ENCODE data around the gene MEI1.

MEI1 gene

GRCh38 chr22:41821471-41822316, 122.4 kb downstream of the MEI1 start:
- no peak for DNase-seq (ENCODE audit: low spot score)
- no peak for TF ChIP-seq CTCF (IDR thresholded peaks at IDR 0.05; ENCODE audit: borderline replicate concordance, control extremely low read depth, extremely low read depth, insufficient read depth, missing control alignments)
- in situ Hi-C loops (cut with MboI; ENCODE audit: low sequenced_read_pairs, unreplicated experiment): no loop called here

DNA sequence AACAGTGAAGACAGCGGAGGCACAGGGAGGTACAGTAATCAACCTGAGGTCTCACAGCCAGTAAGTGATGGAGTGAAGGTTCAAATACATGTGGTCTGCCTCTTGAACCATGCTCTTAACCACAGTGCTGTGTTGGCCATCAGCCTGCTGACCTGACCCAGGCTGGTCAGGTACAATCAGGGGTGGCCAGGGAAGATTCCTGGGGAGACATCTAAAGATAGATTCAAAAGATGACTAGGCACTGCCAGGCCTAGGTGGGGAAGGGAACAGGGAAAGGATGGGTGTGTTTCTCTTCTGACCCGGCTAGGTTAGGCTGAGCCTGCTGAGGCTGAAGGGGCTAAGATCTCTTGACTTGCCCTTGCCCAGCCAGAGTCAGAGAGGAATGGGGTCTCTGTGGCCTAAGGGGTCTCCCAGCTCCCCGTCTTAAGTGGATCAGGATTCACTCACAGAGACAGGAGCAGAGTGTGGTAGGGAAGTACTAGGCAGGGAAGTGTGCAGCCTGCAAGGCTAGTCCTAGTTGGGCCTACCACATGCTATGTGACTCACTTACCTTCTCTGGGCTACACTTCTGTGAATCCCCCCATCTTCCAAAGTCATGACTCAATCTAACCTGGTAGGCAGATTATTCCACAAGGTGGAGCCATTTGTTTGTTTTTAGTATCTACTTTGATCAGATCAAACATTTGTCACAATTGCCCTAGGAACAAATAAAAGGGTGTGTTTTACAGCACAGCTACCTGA, 123.2 kb downstream of the MEI1 start:
- in situ Hi-C loops (cut with MboI; ENCODE audit: low sequenced_read_pairs, unreplicated experiment): no loop called here
- TF ChIP-seq CTCF (IDR thresholded peaks at IDR 0.05; ENCODE audit: borderline replicate concordance, control extremely low read depth, extremely low read depth, insufficient read depth, missing control alignments): peak; percentile 23
- DNase-seq (ENCODE audit: low spot score): peak; percentile 72

DNA sequence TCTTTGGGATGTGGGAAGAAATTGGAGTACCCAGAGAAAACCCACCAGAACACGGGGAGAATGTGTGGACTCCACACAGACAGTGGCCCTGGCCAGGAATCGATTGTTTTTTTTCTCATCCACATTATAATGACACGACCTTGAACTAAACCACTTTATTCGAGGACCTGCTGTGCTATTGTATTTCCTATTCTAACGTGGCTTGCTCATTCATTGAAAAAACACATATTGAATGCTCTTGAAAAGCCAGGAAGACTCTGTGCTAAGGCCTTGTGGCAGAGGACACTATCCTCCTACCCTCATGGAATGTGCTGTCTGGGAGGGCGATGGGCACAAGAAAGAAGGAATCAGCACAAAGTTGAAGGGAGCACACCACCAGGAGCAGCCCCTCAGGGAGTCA, 124.5 kb downstream of the MEI1 start:
- no peak for TF ChIP-seq CTCF (IDR thresholded peaks at IDR 0.05; ENCODE audit: borderline replicate concordance, control extremely low read depth, extremely low read depth, insufficient read depth, missing control alignments)
- DNase-seq (ENCODE audit: low spot score): no peak
- in situ Hi-C loops (cut with MboI; ENCODE audit: low sequenced_read_pairs, unreplicated experiment): no loop called here

DNA sequence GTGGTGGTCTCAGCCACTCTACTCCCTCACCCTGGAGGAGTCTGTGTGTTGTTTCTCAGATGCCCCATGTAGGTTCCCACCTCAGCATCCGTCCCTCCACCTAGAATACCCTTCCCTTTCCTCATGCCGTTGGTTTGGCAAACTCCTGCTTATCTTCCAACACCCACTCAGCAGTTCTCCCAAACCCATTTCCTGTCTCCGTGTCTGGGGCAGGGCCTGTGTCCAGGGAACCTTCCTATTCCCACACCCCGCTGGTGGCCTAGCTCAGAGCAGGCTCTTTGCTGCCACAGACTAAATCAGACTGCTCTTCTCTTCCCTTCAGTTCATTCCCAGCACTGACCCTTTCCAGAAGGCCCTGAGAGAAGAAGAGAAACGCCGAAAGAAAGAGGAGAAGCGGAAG, 126.1 kb downstream of the MEI1 start:
- DNase-seq (ENCODE audit: low spot score): no peak
- in situ Hi-C loops (cut with MboI; ENCODE audit: low sequenced_read_pairs, unreplicated experiment): no loop called here
- TF ChIP-seq CTCF (IDR thresholded peaks at IDR 0.05; ENCODE audit: borderline replicate concordance, control extremely low read depth, extremely low read depth, insufficient read depth, missing control alignments): no peak

DNA sequence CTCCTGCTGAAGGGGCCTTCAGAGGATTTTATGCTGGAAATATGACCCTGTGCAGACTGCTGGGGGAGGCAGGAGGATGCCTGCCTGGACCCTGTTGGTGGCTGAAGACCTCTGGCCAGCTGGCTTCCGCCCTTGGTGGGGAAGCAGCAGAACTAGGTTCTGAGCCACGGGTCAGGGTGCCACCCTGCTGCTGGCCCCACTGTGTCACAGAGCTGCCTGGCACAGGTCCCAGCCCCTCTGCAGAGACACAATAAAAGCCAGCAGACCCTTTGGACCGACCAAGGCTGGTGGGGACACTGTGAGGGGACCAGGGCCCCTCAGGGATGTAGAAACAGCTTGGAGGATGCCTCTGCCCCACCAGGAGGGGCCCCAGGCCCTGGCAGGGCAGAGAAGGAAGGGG, 126.7 kb downstream of the MEI1 start:
- no peak for DNase-seq (ENCODE audit: low spot score)
- in situ Hi-C loops (cut with MboI; ENCODE audit: low sequenced_read_pairs, unreplicated experiment): no loop called here
- no peak for TF ChIP-seq CTCF (IDR thresholded peaks at IDR 0.05; ENCODE audit: borderline replicate concordance, control extremely low read depth, extremely low read depth, insufficient read depth, missing control alignments)

DNA sequence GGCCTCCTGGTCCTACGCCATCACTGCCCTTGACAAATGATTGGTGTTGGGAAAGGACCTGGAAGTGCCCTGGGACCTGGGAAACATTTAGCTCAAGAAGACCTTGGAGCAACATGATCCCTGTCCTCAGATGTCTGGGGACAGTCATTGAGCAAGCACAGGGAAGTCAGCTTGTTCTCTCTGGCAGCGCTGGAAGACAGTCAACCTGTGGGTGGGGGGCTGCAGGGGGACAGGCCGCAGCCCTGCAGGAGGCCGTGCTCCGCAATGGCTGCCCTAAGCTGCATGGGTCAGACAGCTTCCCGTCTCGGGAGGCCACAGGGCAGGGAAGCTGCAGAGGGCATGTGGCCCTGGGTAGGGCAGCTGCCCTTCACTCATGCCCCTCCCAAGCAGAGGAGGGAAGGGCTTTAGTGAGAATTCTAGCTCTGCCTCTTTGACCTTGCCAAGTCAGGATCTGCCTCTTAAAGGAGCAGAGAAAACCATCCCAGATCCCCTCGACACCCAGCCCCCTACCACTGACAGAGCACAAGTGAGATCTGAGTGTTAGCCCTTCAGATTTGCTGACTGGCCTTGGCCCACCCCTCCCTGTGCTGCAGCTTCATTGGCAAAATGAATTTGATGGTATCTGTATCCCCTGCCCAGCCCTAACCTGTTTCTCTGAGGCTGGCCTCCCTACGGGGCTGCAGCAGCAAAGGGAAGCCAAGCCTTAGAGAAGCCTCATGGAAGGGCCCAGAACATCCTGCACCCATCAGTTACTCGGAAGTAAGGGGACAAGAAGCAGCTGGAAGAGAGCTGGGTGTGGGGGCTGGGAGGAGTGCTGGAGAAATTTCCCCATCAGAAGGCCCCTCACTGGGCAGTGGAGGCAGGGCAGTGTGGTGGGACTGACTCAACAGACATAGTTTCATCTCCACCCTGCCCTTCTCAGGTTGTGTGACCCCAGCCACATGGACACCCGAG, 127.4 kb downstream of the MEI1 start:
- in situ Hi-C loops (cut with MboI; ENCODE audit: low sequenced_read_pairs, unreplicated experiment): no loop called here
- no peak for DNase-seq (ENCODE audit: low spot score)
- TF ChIP-seq CTCF (IDR thresholded peaks at IDR 0.05; ENCODE audit: borderline replicate concordance, control extremely low read depth, extremely low read depth, insufficient read depth, missing control alignments): no peak

Measured in GM13976 (cell line).